ENCODE measurements around the gene SDK2.
"Not testable (repeated sequence)": the region's sequence is repeated elsewhere in the genome, so short reads cannot be mapped to it uniquely, and the experiment has no call there.

SDK2 gene

DNA sequence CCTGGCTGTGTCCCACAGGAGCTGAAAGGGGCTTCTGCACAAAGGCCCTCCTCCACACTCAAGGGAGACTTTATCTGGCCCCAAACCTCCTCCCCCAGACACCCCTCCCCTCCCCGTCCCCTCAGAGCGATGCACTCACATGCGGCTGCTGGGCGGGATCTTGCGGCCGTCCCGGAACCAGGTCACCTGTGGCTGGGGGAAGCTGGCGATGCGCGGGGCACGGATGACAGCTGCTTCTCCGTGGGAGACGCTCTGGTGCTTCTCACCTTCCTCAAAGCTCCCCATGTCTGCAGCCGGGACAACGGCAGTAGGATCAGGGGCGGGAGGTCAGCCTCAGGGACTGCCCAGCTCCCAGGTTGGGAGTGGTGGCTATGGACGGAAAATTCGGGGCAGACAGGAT, 188.5 kb downstream of the SDK2 start:
- no peak for DNase-seq (ENCODE audit: low read depth in 2 of 2)

DNA sequence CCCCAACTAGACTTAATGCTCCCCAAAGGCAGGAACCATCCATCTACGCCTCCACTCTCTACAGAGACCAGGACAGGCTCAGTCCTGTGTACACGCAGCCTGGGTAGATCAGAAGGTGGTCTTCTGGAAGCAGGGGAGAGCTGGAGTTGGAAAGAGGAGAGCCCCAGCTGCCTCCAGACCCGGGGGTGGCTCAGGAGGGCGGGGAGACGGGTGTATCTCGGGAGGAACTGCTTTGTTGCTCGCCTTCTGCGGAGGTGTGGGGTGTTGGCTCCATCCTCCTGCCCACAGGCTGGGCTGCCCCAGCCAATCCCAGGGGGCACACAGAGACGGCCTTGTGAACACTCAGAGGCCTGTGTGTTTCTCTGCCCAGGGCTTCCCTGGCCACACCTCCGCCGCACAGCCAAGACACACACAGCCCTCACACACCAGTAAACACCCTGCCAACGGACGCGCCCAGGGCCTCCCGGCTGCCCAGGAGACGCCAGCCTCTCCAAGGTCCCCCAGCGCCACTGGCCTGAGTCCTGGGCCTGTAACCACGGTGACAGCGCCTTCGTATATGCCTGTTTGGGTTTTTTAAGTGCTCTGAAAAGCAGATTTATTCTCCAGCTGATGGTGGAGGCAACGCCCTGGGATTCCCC, 189.1 kb downstream of the SDK2 start:
- no peak for DNase-seq (ENCODE audit: low read depth in 2 of 2)

GRCh38 chr17:73453494-73453893, 190.8 kb downstream of the SDK2 start:
- not testable (repeated sequence) for DNase-seq (ENCODE audit: low read depth in 2 of 2)

GRCh38 chr17:73453090-73453489, 191.2 kb downstream of the SDK2 start:
- no peak for DNase-seq (ENCODE audit: low read depth in 2 of 2)

DNA sequence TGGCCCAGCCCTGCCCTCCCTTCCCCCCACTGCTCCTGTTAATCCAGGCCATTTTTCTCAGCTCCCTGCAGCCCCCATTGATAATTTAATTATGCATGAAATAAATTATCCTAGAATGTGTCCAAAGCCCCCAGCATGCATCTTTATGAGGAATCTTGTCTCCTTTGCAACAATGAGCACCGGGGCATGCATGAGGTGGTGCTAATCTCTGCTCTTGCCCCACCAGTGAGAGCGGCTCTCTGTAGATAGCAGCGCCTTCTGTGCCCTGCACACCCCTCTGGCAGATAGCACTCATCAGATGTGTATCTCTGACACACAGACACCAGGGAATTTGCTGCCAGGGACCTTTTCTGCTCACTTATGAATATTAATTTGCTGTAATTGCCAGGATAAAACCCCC, 192.2 kb downstream of the SDK2 start:
- DNase-seq (ENCODE audit: low read depth in 2 of 2), result no peak

GRCh38 chr17:73447319-73447718, 196.9 kb downstream of the SDK2 start:
- no peak for DNase-seq (ENCODE audit: low read depth in 2 of 2)

GRCh38 chr17:73446617-73447016, 197.6 kb downstream of the SDK2 start:
- DNase-seq (ENCODE audit: low read depth in 2 of 2), result no peak

DNA sequence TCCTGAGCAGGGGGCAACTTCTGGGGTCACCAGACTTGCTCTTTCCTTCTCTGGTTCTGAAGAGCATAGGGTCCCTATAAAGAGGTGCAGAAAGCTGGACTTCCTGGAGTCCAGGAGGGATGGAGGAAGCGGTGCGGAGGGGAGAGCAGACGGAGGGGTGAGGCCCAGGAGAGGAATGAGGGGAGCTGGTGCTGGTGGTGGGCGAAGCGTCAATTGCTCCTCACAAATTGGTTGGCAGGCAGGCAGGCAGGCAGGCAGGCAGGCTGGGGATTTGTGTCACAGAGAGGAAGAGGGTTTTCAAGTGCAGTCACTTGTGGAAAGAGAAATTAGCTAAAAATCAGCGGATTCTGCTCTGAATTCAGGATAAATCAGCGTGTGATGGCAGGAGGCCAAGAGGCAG, 198.8 kb downstream of the SDK2 start:
- no peak for DNase-seq (ENCODE audit: low read depth in 2 of 2)

GRCh38 chr17:73444021-73444420, 200.2 kb downstream of the SDK2 start:
- DNase-seq (ENCODE audit: low read depth in 2 of 2), result no peak

GRCh38 chr17:73439597-73439996, 204.6 kb downstream of the SDK2 start:
- no peak for DNase-seq (ENCODE audit: low read depth in 2 of 2)

DNA sequence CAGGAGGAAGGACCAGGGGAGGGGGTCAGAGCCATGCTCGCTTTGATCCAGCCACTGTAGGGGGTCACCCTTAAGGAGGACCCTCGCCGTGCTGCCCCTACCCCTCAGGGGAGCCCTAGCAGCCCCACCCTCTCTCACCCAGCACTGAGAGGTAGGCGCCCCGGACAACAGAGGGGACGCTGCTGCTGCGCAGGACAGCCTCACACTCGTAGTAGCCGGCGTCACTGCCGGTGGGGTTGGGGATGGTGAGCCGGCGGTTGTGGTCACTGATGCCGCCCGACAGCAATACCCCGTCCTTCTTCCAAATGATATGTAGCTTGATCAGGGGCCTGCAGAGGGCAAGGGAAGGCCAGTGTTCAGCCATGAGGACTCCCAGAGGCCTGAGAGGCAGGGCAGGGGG, 206.4 kb downstream of the SDK2 start:
- no peak for DNase-seq (ENCODE audit: low read depth in 2 of 2)

- DNase-seq (ENCODE audit: low read depth in 2 of 2), result no peak
Measured at GRCh38 chr17:73436954-73437353, 207.3 kb downstream of the SDK2 start.

GRCh38 chr17:73435412-73435811, 208.8 kb downstream of the SDK2 start:
- DNase-seq (ENCODE audit: low read depth in 2 of 2), result no peak

DNA sequence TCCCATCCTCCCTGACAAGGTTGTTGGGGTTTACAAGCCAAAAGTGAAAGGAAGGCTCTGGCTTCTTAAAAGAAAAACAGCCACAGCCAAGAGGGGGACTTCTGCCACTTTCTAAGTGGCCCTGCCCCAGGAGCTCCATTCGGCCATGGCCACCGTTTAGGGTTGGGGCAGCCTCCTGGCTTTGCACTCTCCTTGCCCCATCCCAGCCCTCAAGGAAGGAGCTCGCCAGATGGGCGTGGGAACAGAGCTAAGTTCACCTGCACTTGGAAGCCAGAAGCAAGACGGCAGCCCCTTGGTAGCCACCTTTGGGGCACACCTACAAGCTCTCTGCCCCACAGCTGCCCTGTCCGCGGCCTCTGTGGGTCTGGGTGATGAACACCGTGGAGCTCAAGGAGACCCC, 210.1 kb downstream of the SDK2 start:
- no peak for DNase-seq (ENCODE audit: low read depth in 2 of 2)

- no peak for DNase-seq (ENCODE audit: low read depth in 2 of 2)
Measured at GRCh38 chr17:73433501-73433900, 210.7 kb downstream of the SDK2 start.

GRCh38 chr17:73432624-73433190, 211.5 kb downstream of the SDK2 start:
- DNase-seq (ENCODE audit: low read depth in 2 of 2), result no peak

DNA sequence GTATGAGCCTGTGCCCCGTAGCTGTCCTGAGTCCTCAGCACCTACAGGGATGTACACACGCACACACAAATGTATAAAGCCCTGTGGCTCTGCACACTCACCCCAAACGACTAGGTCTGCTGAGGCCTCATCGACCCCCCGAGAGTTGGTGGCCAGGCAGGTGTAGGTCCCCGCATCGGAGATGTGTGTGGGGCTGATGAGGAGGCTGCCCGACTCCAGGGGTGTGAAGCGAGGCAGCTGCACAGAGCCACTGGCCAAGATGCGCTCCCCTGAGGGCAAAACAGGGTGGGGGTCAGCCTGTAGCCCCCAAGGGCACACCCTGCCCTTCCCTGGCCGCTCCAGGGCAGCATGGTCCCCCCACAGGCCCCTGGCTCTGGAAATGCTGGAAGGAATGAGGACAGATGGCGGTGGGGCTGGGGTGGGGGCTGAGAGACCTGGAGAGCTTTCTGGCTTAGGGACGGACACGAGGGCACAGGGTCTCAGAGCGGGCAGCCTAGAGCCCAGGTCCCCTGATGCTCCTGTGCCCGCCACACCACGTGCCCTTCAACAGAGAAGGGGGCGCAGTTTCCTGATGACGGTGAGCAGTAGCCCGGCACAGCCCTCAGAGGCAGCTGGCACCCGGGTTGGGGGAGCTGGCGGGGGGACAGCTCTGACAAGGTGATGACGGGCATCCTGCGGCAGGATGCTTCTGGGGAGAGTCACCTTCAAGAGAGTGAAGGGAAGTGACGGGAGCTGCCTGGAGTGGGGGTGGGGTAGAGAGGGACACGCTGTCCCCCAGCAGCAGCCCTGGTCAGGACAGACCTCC, 212.6 kb downstream of the SDK2 start:
- DNase-seq (ENCODE audit: low read depth in 2 of 2), result no peak

- no peak for DNase-seq (ENCODE audit: low read depth in 2 of 2)
Measured at GRCh38 chr17:73430848-73431247, 213.4 kb downstream of the SDK2 start.

DNA sequence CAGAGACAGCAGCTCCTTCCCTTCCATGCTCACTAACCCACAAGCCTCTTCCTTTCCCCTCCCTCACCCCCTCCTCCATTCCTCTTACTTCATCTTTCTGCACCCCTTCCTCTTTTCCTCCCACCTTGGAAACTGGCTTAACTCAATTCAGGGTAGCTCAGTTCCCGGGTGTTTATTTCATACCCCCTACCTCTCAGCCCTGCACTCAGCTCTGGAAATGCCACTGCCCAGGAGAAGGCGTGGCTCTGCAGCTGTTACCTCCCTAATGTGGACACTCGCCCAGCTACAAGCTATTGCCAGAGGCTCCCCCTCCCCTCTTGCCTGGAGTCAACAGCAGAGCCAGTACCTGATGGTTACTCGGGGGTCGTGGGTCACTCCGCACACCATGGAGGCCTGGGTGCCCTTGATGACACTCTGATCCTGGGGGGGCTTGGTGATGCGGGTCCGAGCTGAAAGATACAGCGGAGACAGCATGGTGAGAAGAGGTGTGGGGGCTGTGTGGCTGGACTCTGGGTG, 214.0 kb downstream of the SDK2 start:
- no peak for DNase-seq (ENCODE audit: low read depth in 2 of 2)

DNA sequence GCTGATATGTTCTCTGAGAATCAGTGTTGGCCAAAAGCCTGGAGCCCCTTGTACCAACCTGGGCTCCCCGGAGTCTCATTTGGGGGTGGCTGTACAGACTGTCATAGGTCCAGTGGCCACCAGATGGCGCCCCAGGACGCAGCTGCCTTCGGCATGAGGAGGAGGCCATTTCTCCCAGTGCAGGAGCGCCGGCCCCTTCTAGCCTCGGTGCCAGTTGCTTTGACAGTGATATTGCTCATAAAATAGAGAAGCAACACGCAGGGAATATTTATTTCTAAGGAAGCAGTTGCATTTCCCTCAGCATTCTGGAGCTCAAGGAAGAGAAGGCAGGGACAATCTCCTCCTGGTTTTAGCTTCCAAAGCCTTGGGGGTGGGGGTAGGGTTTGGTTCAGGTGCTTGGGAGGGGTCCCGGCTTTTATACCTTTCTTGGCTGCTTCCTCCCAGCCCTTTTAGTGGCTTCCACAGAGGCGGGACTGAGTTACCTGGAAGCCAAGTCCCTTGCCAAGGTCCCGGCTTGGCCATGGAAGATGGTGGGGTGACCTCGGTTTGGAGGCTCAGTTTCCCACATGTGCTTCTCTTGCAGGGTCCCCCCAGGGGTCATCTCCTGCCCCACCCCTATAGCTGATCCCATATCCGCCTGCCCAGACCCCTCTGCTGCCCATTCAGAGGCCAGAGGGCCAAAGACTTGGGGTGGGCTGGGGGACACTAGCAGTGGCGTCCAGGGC, 214.6 kb downstream of the SDK2 start:
- peak; percentile 70 to 77 for DNase-seq (ENCODE audit: low read depth in 2 of 2)

GRCh38 chr17:73427198-73427597, 217.0 kb downstream of the SDK2 start:
- DNase-seq (ENCODE audit: low read depth in 2 of 2), result no peak

GRCh38 chr17:73424571-73424970, 219.7 kb downstream of the SDK2 start:
- no peak for DNase-seq (ENCODE audit: low read depth in 2 of 2)

Data from stimulated activated CD4-positive, alpha-beta T cell treated with anti-CD3 and anti-CD28 coated beads, Interleukin-1b, Interleukin-23, amount 100 ng/mL, for 1 hour (primary cell).